Endometrial microvascular endothelial cells (primary cell): Measurements from ENCODE around the gene PKNOX2. TPM values are rescaled to one million over a fixed set of nuclear protein-coding genes. Genes with fewer than 3 reads are reported as not detected.

Experiments
- in situ Hi-C: cut with HindIII; loops from 2 replicates; pipeline ENCODE4 v1.10.0; 2017; ENCODE audit warnings: low sequenced_read_pairs, low pct_unique_long_range_greater_than_20kb; ENCODE audit errors: inconsistent ontology term
- total RNA-seq: library from RNA; depleted of rRNA; stranded (reverse); fragments of >200 nt; gene quantifications from one replicate; pipeline ENCODE4 v1.2.3, GENCODE V29; 2015; ENCODE audit errors: inconsistent ontology term

Gene PKNOX2
- total RNA-seq, 1 donor from 2014 or later = not detected

- in situ Hi-C loops = no loop called here
Measured at GRCh38 chr11:125378083-125378482, 213.5 kb downstream of the PKNOX2 start.

GRCh38 chr11:125378571-125378970 lies 214.0 kb downstream of the PKNOX2 start:
- in situ Hi-C loops = no loop called here

GRCh38 chr11:125379565-125379964 lies 215.0 kb downstream of the PKNOX2 start:
- in situ Hi-C loops = no loop called here

GRCh38 chr11:125379981-125380380 lies 215.4 kb downstream of the PKNOX2 start:
- in situ Hi-C loops = no loop called here

- in situ Hi-C loops = no loop called here
Measured at GRCh38 chr11:125380756-125381445, 216.3 kb downstream of the PKNOX2 start.

GRCh38 chr11:125381499-125382044 lies 217.0 kb downstream of the PKNOX2 start:
- in situ Hi-C loops = no loop called here

GRCh38 chr11:125382314-125382791 lies 217.8 kb downstream of the PKNOX2 start:
- in situ Hi-C loops = no loop called here

GRCh38 chr11:125382822-125383221 lies 218.3 kb downstream of the PKNOX2 start:
- in situ Hi-C loops = no loop called here

GRCh38 chr11:125384825-125385224 lies 220.3 kb downstream of the PKNOX2 start:
- in situ Hi-C loops = no loop called here

GRCh38 chr11:125387901-125388300 lies 223.3 kb downstream of the PKNOX2 start:
- in situ Hi-C loops = no loop called here

- in situ Hi-C loops = no loop called here
Measured at GRCh38 chr11:125388611-125389010, 224.1 kb downstream of the PKNOX2 start.

GRCh38 chr11:125389339-125390166 lies 225.0 kb downstream of the PKNOX2 start:
- in situ Hi-C loops = no loop called here

- in situ Hi-C loops = no loop called here
Measured at GRCh38 chr11:125390946-125391345, 226.4 kb downstream of the PKNOX2 start.

- in situ Hi-C loops = no loop called here
Measured at GRCh38 chr11:125393331-125393730, 228.8 kb downstream of the PKNOX2 start.

GRCh38 chr11:125394296-125394695 lies 229.7 kb downstream of the PKNOX2 start:
- in situ Hi-C loops = no loop called here

GRCh38 chr11:125397421-125397820 lies 232.9 kb downstream of the PKNOX2 start:
- in situ Hi-C loops = no loop called here

- in situ Hi-C loops = no loop called here
Measured at GRCh38 chr11:125398475-125398874, 233.9 kb downstream of the PKNOX2 start.

- in situ Hi-C loops = no loop called here
Measured at GRCh38 chr11:125398994-125399640, 234.6 kb downstream of the PKNOX2 start.

- in situ Hi-C loops = loop anchor here (10.0 kb wide), 1 partner anchor 205 kb away; no protein-coding TSS in a partner anchor
Measured at GRCh38 chr11:125399945-125400344, 235.4 kb downstream of the PKNOX2 start.
